ENCODE results near the gene AVPR1B. TPM values are rescaled to one million over a fixed set of nuclear protein-coding genes. Genes with fewer than 3 reads are reported as not detected.

Gene AVPR1B
- total and polyA plus RNA-seq, 3 donors from 2014 or later: not detected

- DNase-seq: no peak
- intact Hi-C loops (cut with DNase I; ENCODE audit: low total_unique reads): no loop called here
- Histone ChIP-seq H3K36me3 (ENCODE audit: low read depth, missing control alignments) (no peaks in the 10 kb centered on the region), H3K27ac (no peak overlapping the region), H3K27me3 (no peaks in the 10 kb centered on the region), H3K9me3 (no peaks in the 10 kb centered on the region), H3K4me1 (peaks cover 9% of the 10 kb centered on the region), H3K4me3 (no peak overlapping the region)
- WGBS, 2 donors: 89 to 96% methylated on average over 6 to 8 of the region's 8 CpGs
- TF ChIP-seq CTCF (IDR thresholded peaks at IDR 0.05) (no peak), POLR2A (IDR thresholded peaks at IDR 0.05) (no peak)
Observed at GRCh38 chr1:206115791-206116190, 1.4 kb downstream of the AVPR1B start.

GRCh38 chr1:206114692-206115640 lies 2.2 kb downstream of the AVPR1B start:
- H3K36me3 ChIP-seq (ENCODE audit: low read depth, missing control alignments): no peaks in the 10 kb centered on the region
- peaks cover 9% of the 10 kb centered on the region for H3K4me1 ChIP-seq
- intact Hi-C loops (cut with DNase I; ENCODE audit: low total_unique reads): no loop called here
- H3K9me3 ChIP-seq: no peaks in the 10 kb centered on the region
- TF ChIP-seq CTCF (IDR thresholded peaks at IDR 0.05) (no peak), POLR2A (IDR thresholded peaks at IDR 0.05) (no peak)
- WGBS, 2 donors: 87 to 89% methylated on average over 6 of the region's 6 CpGs
- no peak overlapping the region for H3K4me3 ChIP-seq
- no peak for DNase-seq
- no peaks in the 10 kb centered on the region for H3K27me3 ChIP-seq
- no peak overlapping the region for H3K27ac ChIP-seq

GRCh38 chr1:206112600-206113301 lies 4.4 kb downstream of the AVPR1B start:
- no peaks in the 10 kb centered on the region for H3K27me3 ChIP-seq
- intact Hi-C loops (cut with DNase I; ENCODE audit: low total_unique reads): no loop called here
- no peaks in the 10 kb centered on the region for H3K36me3 ChIP-seq (ENCODE audit: low read depth, missing control alignments)
- H3K27ac ChIP-seq: no peak overlapping the region
- DNase-seq: no peak
- TF ChIP-seq POLR2A (IDR thresholded peaks at IDR 0.05): no peak
- TF ChIP-seq CTCF (IDR thresholded peaks at IDR 0.05): no peak
- H3K9me3 ChIP-seq: no peaks in the 10 kb centered on the region
- no peak overlapping the region for H3K4me3 ChIP-seq
- 82 to 84% methylated on average over 9 of the region's 9 CpGs for WGBS, 2 donors
- H3K4me1 ChIP-seq: peaks cover 9% of the 10 kb centered on the region

- DNase-seq: no peak
- H3K36me3 ChIP-seq (ENCODE audit: low read depth, missing control alignments): no peaks in the 10 kb centered on the region
- H3K9me3 ChIP-seq: no peaks in the 10 kb centered on the region
- intact Hi-C loops (cut with DNase I; ENCODE audit: low total_unique reads): no loop called here
- no peaks in the 10 kb centered on the region for H3K4me1 ChIP-seq
- no peaks in the 10 kb centered on the region for H3K27me3 ChIP-seq
- no peak overlapping the region for H3K4me3 ChIP-seq
- TF ChIP-seq POLR2A (IDR thresholded peaks at IDR 0.05) (no peak), CTCF (IDR thresholded peaks at IDR 0.05) (no peak)
- 91 to 93% methylated on average over 6 of the region's 6 CpGs for WGBS, 2 donors
- H3K27ac ChIP-seq: no peak overlapping the region
Observed at GRCh38 chr1:206111271-206111927, 5.8 kb downstream of the AVPR1B start.

All from testis (tissue), 3 donors.